H1 (cell line): Measurements from ENCODE around the gene TBC1D4. TPM values are rescaled to one million over a fixed set of nuclear protein-coding genes. Genes with fewer than 3 reads are reported as not detected.

Experiments
- PHF8 ChIP-seq: fragments of 200-600 bp; sonication (generic); conservative IDR thresholded peaks from 2 replicates; pipeline ENCODE4 v1.7.1; 2012; ENCODE audit warnings: low read depth, mild to moderate bottlenecking, inconsistent platforms, low read length, moderate library complexity
- polyA plus RNA-seq, 7 experiments: library from polyadenylated mRNA; depleted of rRNA in 3 of 7; stranded (reverse) in 5 of 7; unstranded in 2 of 7; fragments of >200 nt in 5 of 7; fragments of 200-250 nt in 2 of 7; gene quantifications; 1 replicate in 5 of 7; 2 replicates in 1 of 7; 4 replicates in 1 of 7; pipeline versions ENCODE4 v1.2.1 to v1.2.3, GENCODE V29; 2011 to 2013; ENCODE audit warnings: missing spikeins in 2 of 7, mixed read lengths in 2 of 7
- total RNA-seq: library from RNA; stranded (reverse); fragmentation: NEBNext Ultra II Directional; extraction: Animal tissue kit (Norgen Biotek cat#: 25700); gene quantifications from 2 replicates; pipeline ENCODE4 v1.2.1, GENCODE V29; 2021

TBC1D4 gene
- total and polyA plus RNA-seq, 2 of the 8 experiments (the other 6 are each of a cell fraction or from before 2014, with no cell fraction given) = 16.7 to 39.0 TPM

DNA sequence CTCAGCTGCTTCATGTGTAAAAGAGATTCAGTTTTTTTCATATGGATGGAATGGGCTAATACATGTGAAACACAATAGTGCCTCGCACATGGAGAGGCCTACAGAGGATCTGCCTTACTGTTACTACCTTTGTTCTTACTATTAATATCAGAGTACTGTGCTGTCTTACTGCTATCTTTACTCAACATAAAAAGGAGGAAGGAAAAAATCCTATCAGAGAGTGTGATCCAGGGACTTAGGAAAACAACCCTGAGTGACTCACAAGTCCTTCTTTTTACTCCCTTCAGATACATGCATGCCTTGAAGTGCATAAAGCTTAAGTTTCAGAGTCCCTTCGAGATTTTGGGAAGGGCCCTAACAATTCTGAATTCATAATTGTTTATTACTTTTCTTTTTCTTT is 136.8 kb downstream of the TBC1D4 start (continued):
- no peak for TF ChIP-seq PHF8
